Liver (tissue), 3 donors: ENCODE measurements around the gene ANG.

Source experiments
- FOXA1 ChIP-seq: IDR thresholded peaks from 2 replicates; pipeline ENCODE4 v1.6.1; 2016; ENCODE audit warnings: antibody characterized with exemption
- GABPA ChIP-seq, 2 donors: IDR thresholded peaks in 1 of 2; conservative IDR thresholded peaks in 1 of 2; 2 replicates each; pipeline ENCODE4 v1.6.1; 2016; ENCODE audit warnings: antibody characterized with exemption in 2 of 2, mild to moderate bottlenecking in 1 of 2, moderate library complexity in 1 of 2
- JUND ChIP-seq, 2 donors: IDR thresholded peaks; 2 replicates each; pipeline ENCODE4 v1.6.1; 2016; ENCODE audit warnings: antibody characterized with exemption in 2 of 2
- RAD21 ChIP-seq, 2 donors: IDR thresholded peaks; 2 replicates each; pipeline ENCODE4 v1.6.1; 2016; ENCODE audit warnings: antibody characterized with exemption in 2 of 2, mild to moderate bottlenecking in 2 of 2
- SP1 ChIP-seq: IDR thresholded peaks from 2 replicates; pipeline ENCODE4 v1.6.1; 2018; ENCODE audit warnings: antibody characterized with exemption, mild to moderate bottlenecking
- TF ChIP-seq, protein P1 (sequence below): fragments of 150-350 bp; IDR thresholded peaks from 2 replicates; pipeline ENCODE4 v1.5.1; 2017; ENCODE audit warnings: improper control_type of control experiment, low read depth, low read length; ENCODE audit not compliant: missing input control
- TF ChIP-seq, protein P2 (sequence below): IDR thresholded peaks from 2 replicates; pipeline ENCODE4 v1.6.1; 2016; ENCODE audit warnings: antibody characterized with exemption, mild to moderate bottlenecking
- TF ChIP-seq, protein P3 (sequence below): IDR thresholded peaks from 2 replicates; pipeline ENCODE4 v1.6.1; 2016; ENCODE audit warnings: antibody characterized with exemption
- TF ChIP-seq, protein P4 (sequence below): IDR thresholded peaks from 2 replicates; pipeline ENCODE4 v1.6.1; 2016; ENCODE audit warnings: antibody characterized with exemption
- TF ChIP-seq, protein P5 (sequence below): IDR thresholded peaks from 2 replicates; pipeline ENCODE4 v1.6.1; 2016; ENCODE audit warnings: antibody characterized with exemption
- donor health status: healthy.
- donor health status: healthy.

DNA sequence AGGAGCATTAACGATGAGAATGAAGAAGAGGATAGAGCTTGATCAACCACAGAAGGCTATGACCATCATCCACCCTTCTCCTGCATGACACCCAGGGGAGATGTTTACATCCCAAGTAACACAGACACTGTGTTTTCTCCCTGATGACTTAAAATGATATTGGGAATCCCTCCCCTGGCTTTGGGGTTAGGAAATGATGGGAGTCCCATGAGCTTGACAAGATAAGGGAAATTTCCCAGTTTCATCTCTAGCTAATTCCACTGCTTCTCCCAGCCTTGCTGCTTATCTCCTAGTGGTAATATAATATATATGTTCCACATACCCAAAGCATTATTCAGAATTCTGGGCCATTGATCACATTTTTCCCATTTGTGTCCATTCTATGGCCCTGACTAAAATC, 43.1 kb upstream of the ANG start:
- TF ChIP-seq, protein P1, sequence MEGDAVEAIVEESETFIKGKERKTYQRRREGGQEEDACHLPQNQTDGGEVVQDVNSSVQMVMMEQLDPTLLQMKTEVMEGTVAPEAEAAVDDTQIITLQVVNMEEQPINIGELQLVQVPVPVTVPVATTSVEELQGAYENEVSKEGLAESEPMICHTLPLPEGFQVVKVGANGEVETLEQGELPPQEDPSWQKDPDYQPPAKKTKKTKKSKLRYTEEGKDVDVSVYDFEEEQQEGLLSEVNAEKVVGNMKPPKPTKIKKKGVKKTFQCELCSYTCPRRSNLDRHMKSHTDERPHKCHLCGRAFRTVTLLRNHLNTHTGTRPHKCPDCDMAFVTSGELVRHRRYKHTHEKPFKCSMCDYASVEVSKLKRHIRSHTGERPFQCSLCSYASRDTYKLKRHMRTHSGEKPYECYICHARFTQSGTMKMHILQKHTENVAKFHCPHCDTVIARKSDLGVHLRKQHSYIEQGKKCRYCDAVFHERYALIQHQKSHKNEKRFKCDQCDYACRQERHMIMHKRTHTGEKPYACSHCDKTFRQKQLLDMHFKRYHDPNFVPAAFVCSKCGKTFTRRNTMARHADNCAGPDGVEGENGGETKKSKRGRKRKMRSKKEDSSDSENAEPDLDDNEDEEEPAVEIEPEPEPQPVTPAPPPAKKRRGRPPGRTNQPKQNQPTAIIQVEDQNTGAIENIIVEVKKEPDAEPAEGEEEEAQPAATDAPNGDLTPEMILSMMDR = no peak
- TF ChIP-seq SP1 (no peak), FOXA1 (no peak), JUND (IDR thresholded peaks at IDR 0.05) (no peak), RAD21 (IDR thresholded peaks at IDR 0.05) (no peak), GABPA (IDR thresholded peaks at IDR 0.05 in 1 of 2, conservative IDR thresholded peaks at IDR 0.05 in 1 of 2) (no peak)
- TF ChIP-seq, protein P2, sequence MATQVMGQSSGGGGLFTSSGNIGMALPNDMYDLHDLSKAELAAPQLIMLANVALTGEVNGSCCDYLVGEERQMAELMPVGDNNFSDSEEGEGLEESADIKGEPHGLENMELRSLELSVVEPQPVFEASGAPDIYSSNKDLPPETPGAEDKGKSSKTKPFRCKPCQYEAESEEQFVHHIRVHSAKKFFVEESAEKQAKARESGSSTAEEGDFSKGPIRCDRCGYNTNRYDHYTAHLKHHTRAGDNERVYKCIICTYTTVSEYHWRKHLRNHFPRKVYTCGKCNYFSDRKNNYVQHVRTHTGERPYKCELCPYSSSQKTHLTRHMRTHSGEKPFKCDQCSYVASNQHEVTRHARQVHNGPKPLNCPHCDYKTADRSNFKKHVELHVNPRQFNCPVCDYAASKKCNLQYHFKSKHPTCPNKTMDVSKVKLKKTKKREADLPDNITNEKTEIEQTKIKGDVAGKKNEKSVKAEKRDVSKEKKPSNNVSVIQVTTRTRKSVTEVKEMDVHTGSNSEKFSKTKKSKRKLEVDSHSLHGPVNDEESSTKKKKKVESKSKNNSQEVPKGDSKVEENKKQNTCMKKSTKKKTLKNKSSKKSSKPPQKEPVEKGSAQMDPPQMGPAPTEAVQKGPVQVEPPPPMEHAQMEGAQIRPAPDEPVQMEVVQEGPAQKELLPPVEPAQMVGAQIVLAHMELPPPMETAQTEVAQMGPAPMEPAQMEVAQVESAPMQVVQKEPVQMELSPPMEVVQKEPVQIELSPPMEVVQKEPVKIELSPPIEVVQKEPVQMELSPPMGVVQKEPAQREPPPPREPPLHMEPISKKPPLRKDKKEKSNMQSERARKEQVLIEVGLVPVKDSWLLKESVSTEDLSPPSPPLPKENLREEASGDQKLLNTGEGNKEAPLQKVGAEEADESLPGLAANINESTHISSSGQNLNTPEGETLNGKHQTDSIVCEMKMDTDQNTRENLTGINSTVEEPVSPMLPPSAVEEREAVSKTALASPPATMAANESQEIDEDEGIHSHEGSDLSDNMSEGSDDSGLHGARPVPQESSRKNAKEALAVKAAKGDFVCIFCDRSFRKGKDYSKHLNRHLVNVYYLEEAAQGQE = no peak
- TF ChIP-seq, protein P3, sequence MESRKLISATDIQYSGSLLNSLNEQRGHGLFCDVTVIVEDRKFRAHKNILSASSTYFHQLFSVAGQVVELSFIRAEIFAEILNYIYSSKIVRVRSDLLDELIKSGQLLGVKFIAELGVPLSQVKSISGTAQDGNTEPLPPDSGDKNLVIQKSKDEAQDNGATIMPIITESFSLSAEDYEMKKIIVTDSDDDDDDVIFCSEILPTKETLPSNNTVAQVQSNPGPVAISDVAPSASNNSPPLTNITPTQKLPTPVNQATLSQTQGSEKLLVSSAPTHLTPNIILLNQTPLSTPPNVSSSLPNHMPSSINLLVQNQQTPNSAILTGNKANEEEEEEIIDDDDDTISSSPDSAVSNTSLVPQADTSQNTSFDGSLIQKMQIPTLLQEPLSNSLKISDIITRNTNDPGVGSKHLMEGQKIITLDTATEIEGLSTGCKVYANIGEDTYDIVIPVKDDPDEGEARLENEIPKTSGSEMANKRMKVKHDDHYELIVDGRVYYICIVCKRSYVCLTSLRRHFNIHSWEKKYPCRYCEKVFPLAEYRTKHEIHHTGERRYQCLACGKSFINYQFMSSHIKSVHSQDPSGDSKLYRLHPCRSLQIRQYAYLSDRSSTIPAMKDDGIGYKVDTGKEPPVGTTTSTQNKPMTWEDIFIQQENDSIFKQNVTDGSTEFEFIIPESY = no peak
- TF ChIP-seq, protein P4, sequence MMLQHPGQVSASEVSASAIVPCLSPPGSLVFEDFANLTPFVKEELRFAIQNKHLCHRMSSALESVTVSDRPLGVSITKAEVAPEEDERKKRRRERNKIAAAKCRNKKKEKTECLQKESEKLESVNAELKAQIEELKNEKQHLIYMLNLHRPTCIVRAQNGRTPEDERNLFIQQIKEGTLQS = no peak
- TF ChIP-seq, protein P5, sequence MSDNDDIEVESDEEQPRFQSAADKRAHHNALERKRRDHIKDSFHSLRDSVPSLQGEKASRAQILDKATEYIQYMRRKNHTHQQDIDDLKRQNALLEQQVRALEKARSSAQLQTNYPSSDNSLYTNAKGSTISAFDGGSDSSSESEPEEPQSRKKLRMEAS = no peak
